ENCODE results near the gene MPRIP.
A peak's percentile ranks its signal among the peaks of the same experiment; 100 is the strongest.

Gene MPRIP

DNA sequence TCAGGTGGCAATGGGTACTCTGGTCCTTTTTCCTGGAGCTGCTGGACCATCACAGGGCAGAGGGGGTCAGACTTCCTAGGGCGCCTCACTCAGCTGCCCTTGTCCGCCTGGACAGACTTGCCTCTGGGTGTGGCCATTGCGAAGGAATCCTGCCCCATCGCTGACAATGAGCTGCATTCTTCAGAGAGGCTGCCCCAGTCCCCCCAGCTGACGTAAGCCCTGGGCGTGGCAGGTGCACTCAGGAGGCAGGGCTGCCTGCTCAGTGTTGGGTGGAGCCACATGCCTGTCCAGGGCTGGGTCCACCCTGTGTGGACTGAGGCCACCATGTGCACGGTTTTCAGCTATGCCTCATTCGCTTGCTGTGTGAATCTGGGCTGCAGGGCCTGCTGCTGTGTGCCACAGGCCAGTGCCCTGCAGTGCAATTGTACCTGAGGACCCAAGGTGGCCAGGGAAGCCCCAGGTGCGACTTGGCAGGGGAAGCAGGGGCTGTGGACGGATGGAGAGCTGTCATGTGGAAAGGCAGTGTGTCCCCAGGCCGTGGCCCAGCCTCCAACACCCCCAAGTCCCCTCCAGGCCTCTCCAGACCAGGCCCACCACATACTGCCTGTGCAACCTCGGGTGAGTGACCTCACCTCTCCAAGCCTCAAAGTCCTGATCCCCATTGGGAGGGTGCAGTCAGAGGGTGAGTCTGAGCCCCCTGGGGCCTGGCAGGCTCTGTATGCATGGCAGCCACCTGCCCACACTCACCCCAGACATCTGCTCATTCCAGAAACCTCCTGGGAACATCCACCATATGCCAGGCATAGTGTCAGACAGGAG is 14.0 kb upstream of the MPRIP start:
- DNase-seq (no peak), ATAC-seq (peak; percentile 14)

DNA sequence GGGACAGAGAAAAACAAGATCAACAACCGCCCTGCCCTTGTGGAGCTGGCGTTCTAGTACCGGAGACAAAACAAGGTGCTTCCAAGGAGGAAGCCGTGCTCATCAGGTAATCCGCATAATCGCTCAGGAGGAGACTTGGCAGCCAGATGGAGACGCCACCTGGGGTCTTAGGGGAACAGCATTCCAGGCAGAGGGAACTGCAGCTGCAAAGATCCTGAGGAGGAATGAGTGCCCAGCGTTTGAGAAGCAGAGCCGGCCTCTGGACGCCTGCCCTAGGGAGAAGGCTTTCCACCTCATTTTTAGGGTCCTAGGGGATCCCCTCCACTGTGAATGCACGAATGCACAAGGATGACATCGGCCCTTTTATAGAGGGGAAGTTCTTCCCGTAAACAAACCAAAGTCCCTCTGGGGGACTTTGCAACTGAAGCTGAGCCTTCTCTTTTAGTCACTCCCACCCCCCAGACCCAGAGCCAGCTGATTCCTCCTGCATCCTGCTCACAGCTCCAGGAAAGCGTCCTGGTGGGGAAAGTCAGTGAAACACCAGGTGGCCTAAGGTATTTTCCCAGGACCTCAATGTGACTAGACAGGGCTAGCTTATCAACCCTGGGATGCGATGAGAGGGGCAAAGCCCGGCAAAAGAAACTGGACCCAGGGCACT is 13.2 kb upstream of the MPRIP start:
- DNase-seq (no peak), ATAC-seq (no peak)

DNA sequence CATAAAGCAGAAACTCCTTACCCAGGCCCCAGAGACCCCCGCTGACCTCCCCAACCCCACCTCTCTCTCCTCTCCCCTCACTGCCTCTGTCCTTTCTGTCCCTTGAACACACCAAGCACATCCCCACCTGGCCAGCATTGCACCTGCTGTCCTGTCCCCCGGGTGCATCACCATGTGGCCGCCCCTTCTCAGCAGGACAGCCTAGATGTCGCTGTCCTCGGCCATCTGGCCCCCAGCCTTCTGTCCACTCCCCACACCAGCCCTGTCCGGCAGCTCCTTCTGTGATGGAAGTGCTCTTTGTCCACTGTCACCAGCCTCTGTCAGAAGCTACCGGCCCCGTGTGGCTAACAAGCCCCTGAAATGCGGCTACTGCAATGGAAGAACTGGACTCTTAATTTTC is 12.3 kb upstream of the MPRIP start:
- DNase-seq = no peak
- no peak for ATAC-seq

DNA sequence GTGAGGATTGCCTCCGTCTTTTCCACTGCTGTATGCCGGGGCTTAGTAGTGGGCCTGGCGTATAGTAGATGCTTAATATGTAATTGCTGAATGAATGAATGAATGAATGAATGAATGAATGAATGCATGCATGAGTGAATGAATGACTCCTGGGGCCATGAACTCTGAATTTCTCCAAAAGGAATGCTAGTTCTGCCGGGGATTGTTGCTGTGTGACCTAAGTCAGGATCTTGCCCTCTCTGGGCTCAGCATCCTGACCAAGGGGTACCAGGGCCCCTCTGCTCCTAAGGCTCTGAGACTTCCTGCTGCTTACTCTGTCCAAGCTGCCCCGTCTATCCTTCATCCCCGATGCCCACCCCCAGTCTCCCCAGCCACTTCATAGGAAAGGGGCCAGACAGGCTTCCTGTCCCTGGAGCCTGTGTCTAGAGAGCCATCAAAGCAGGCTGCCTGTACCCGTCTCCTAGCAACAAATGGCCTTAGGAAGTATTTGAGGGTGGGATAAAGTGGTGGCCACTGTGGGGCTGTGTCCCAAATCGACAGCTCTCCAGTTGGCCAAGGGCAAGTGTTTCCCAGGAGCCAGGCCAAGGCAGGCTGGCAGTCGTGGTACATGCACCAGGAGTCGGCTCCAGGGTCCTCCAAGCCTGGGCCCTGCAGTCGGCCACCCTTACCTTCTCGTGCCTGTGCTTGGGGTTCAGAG is 11.6 kb upstream of the MPRIP start:
- no peak for ATAC-seq
- DNase-seq = no peak

DNA sequence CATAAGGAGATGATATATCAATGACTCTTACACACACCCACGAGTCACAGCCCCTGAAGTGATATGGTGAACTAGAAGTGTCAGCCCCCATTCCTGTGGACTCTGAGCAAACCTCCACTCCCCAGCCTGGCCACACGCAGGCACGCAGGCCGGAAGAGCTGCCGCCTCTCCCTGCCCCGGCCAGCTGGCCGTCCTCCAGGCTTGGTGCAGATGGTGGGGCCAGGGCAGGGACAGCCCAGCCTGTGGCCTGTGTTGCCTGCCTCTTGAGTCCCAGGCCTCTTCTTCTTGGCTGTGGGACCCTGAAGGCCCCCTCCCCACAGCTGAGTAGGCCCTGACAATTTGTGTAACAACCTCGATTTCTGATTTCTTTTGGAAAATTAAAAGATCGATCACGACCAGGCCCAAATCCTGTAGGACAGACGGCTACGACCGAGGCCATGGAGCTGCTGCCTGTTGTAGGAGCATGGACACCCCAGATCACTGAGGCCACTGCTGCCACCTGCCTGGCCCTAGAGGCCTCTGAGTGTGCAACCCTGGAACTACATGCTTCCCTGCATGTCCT is 10.0 kb upstream of the MPRIP start:
- ATAC-seq = no peak

DNA sequence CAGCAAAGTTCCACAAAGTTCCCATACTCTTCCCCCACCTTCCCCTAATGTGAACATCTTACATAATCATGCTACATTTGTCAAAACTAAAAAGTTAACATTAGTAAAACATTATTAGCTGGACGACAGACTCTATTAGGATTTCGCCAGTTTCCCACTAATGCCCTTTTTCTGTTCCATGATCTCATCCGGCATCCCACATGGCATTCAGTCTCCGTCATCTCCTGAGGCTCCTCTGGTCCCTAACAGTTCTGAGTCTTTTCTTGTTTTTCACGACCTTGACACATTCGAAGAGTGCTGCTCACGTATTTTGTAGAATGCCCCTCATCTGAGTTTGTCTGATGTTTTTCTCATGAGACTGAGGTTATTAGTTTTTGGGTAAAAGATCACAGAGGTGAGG is 8.8 kb upstream of the MPRIP start:
- DNase-seq = no peak
- ATAC-seq = no peak

More for the DNA sequence above, 10.0 kb upstream of the MPRIP start:
- no peak for DNase-seq

DNA sequence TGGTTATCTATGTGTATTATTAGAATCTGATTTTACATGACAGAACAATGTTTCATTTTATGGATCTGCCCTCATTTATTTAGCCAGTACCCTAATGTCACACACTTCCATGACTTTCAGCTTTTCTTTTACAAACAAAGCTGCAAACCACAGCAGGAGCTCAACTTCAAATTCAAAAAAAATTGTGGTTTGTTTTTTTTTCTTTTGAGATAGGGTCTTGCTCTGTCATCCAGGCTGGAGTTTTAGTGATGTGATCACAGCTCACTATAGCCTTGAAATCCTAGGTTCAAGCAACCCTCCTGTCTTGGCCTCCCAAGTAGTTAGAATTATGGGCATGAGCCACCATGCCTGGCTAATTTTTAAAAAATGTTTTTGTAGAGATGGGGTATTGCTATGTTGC is 8.2 kb upstream of the MPRIP start:
- DNase-seq = no peak
- ATAC-seq = no peak

DNA sequence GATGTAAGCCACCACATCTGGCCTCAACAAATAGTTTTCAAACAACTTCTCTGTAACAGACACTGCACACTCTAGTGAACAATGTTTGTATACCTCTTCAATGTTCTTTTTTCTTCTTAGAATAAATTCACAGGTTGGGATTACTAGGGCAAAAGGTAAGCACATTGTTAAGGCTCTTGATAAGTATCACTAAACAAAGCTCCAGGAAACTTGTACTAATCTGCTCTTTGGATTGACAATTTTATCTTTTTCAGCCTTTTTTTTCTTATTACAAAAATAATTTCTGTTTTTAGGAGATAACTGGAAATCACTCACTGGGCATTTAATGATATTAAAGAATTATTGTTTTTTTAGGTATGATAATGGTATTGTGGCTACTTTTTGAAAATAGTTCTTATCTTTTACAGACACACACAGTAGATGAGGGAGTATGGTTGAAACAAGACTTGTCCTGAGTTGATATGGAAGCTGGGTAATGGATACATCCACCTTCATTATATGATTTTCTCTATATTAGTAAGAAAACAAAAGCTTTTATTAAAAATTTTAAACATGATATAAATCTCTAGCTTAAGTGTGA is 7.7 kb upstream of the MPRIP start:
- DNase-seq = no peak
- ATAC-seq = no peak

GRCh38 chr17:17035490-17035889 is 6.8 kb upstream of the MPRIP start:
- no peak for DNase-seq
- no peak for ATAC-seq

DNA sequence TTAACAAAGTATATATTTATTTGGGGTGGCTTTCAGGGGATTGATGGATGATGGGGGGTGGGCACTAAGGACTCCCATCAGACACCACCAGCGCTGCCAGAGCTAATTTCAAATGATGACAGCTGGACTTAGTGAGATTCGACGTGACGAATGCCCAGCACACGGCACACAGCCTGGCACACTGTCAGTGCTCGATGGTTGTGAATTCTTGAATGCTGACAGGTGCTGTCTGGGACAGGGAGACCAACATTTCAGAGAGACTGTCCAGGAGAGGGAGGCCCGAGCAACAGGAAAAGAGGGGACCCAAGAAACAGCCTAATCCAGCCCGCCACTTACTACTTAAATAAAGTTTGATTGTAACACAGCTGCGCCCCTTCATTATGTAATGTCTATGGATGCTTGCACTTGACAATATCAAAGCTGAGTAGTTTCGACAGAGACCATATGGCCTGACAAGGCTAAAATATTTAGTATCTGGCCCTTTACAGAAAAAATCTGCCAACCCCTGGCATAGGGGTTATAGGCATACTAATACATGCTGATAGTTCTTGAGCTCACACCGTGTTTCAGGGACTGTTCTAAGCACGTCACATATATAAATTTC is 6.2 kb upstream of the MPRIP start:
- no peak for ATAC-seq
- no peak for DNase-seq

DNA sequence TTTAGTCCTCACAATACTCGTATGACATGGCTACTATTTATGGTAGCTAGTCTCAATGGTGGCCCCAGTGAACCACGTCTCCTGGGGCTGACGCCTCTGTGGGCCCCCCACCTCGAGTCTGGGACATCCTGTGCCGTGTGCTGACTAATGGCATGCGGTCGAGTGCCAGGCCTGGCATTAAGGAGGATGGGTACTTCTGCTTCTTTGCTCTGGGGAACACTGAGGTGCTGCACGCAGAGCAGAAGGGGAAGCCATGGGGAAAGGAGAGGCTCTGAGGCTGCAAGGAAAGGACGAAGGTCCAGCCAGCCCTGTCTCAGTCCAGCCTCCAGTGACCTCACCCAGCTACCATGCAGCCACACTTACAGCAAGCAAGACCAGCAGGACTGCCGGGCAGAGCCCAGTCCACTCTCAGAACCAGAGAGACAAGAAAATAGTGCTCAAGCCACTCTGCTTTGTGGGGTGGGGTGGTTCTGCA is 5.7 kb upstream of the MPRIP start:
- DNase-seq = no peak

GRCh38 chr17:17039911-17040310 is 2.3 kb upstream of the MPRIP start:
- DNase-seq = no peak
- no peak for ATAC-seq

More for the DNA sequence above, 5.7 kb upstream of the MPRIP start:
- peak; percentile 64 for ATAC-seq

DNA sequence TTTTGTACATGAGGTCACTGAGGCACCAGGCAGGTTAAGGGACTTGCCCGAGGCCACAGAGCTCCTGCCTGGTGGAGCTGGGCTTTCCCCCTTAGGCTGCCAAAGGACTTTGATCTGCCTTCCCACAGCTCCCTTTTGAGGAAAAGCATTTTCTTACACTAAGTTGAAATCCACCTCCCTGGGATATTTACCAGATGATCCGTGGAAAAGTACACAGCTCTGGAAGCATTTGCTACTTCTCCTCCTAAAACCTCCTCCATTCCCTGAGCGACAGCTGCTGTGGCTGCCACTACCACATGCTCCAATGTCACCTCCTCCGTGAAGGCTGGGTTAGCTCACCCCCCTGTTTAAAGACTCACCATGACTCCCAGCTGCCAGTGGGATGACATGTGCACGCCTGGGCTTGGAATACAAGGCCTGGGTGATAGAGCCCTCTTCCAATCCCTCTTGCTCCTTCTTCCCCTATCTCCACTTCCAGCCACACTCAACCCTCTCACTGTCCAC is 1.2 kb upstream of the MPRIP start:
- ATAC-seq = no peak

GRCh38 chr17:17041571-17042383 is 480 bp upstream of the MPRIP start:
- DNase-seq (peak; percentile 98), ATAC-seq (peak; percentile 97)

More for the DNA sequence above, 1.2 kb upstream of the MPRIP start:
- no peak for DNase-seq

DNA sequence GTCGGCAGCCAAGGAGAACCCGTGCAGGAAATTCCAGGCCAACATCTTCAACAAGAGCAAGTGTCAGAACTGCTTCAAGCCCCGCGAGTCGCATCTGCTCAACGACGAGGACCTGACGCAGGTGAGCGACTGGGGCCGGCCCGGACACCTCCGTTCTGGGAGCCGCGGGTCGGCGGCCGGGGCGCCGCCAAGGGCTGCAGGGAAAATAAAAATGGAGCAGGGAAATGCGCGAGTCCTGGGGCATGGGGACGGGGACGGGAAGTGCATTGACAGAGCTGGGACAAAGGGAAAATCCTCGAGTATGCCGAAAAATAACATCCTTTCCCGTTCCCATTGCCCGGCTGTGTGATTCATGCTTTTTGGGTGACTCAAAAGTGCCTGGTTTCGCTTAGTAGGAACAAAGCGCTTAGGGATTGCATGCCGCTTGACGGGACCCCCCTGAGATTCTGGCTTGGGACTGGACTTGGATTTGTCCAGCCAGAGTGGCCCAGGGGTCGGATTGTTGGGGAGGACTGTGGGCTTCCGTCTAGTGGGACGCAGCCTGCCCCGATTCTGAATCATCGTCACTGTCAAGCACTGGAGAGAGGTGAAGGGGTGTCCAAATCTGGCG is 699 bp downstream of the MPRIP start:
- ATAC-seq = no peak
- DNase-seq = peak; percentile 44

DNA sequence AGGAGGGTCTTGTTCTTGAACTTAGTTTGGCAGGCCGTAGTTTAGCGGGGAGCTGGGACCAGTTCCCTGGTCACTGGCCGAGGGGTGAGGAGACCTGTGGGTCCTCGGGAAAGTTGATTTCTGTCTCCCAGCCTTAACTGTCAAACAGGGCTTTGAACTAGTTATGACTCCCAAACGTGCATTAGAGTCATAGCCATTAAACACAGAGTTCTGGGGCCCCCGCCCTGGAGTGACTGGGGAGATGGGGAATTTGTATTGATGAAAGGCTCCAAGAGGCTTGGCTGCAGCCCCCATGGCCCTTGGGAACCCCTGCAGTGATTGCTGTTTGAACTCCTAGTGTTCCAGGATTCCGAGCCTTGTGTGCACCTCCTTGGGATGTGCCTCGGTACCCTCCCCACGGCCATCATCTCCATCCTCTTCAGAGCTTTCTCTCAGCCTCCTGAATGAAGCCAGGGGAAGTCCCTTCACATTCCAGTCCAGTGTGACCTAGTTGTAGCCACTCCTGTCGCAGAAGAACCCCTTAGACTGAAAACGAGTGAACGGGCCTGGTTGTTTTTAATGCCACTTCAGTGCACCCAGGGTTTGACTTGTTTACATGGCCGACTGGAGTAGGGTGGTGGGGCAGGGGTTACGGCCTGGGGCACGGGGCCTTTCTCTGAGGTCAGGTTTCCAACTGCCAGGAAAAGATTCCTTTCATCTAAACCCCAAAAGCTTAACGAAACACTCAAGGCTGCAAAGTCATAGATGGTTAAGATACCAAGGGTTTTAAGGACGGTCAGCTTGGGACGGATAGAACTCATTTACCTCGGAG is 1.4 kb downstream of the MPRIP start:
- DNase-seq = no peak

GRCh38 chr17:17044846-17045561 is 2.7 kb downstream of the MPRIP start:
- no peak for ATAC-seq
- DNase-seq = no peak

More for the DNA sequence above, 1.4 kb downstream of the MPRIP start:
- ATAC-seq = no peak

GRCh38 chr17:17048106-17048505 is 5.8 kb downstream of the MPRIP start:
- ATAC-seq (no peak), DNase-seq (no peak)
